HG02870 (cell line): ENCODE data around the gene ACHE.
"Not testable (repeated sequence)": the region's sequence is repeated elsewhere in the genome, so short reads cannot be mapped to it uniquely, and the experiment has no call there.

ENCODE experiments used
- ATAC-seq: cut with Tn5 transposase; IDR thresholded peaks from one replicate; pipeline ENCODE4 v1.9.1; 2021; ENCODE audit warnings: mild to moderate bottlenecking, moderate library complexity; ENCODE audit not compliant: unreplicated experiment

ACHE gene

DNA sequence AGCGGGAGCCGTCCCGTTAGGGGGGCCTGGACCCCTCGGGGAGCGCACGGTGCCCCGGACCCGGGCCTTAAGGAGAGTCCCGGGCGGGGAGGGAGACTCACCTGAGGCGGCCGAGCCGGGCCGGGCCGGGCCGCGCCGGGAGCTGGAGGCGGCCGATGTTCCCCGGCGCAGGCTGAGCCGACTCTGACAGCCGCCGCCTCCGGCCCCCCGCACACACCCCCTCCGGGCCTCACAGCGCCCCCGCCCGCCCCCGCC is at the start of gene ACHE:
Gene ACHE, minus strand, starts transcription at position 188 of the 255 bp plus-strand sequence. CDS start 1,656 bp downstream, outside the sequence.
- no peak for ATAC-seq

DNA sequence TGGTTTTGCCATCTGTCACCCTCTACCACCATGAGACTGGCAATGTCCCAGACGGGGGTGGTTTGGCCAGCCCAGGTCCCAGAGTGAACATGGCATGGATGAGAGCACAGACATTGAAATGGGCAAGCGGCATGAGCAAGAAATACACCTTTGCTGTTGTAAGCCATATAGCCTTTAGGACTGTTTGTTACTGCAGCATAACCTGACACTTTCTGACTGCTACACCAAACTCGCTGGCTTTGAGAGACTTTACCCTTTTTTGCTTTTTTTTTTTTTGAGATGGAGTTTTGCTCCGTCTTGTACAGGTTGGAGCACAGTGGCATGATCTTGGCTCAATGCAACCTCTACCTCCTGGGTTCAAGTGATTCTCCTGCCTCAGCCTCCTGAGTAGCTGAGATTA is 48.5 kb upstream of the ACHE start:
- ATAC-seq = no peak

DNA sequence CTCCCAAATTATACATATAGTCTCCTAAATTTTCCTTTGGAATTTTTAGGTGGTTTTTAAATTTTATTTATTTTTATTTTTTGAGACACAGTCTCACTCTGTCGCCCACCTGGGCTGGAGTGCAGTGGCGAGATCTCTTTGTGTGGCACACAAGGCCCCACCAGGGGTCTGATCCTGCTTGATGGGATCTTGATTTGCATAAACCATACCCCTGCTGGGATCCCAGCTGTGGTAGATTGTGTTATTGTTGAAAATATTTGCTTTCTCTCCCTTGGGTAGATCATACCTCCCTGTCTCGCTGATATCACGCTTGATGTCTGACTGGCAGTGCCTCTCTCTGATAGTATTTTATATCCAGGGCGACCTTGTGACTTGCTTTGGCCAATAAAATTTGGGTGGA is 48.0 kb upstream of the ACHE start:
- no peak for ATAC-seq

DNA sequence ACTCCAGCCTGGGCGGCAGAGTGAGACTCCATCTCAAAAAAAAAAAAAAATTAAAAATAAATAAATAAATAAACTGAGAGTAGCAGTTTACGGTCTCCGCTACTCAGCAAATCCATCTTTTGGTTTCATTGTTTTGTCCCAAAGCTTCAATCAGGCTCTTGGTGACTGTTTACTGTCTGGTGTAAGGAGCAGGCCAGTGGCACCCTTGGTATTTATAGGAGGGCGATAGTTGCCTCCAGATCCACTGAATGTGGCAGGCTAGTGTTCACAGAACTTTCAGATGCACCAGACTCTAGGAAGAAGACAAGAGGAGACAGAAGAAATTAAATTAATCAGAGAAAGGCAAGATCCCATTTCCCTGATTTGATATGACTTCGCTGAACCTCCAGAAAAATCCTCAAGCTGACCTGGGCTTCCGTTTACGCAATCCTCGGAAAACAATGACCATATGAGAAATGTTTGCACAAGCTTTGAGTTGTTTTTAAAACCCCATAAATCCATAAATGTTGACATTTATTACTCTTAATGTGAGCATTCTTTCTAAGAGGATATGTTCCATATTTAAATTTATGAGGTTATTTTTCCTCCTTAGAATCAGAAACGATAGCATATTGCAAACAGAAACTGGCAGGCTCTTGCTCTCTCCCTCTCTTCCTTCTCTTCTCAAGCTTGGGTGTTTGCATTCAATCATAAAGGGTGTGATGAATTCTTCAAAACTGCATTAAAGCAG is 46.5 kb upstream of the ACHE start:
- ATAC-seq = no peak

DNA sequence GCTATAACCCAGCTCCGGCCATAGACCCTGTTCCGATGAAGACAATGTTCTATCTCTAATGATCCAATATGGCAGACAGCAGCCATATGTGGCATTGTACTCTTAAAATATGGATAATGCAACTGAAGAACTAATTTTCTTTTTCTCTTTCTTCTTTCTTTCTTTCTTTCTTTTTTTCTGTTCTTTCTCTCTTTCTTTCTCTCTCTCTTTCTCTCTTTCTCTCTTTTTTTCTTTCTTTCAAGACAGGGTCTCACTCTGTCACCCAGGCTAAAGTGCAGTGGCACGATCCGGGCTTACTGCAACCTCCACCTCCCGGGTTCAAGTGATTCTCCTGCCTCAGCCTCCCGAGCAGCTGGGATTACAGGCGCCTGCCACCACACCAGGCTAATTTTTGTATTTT is 40.5 kb upstream of the ACHE start:
- ATAC-seq = not testable (repeated sequence)

DNA sequence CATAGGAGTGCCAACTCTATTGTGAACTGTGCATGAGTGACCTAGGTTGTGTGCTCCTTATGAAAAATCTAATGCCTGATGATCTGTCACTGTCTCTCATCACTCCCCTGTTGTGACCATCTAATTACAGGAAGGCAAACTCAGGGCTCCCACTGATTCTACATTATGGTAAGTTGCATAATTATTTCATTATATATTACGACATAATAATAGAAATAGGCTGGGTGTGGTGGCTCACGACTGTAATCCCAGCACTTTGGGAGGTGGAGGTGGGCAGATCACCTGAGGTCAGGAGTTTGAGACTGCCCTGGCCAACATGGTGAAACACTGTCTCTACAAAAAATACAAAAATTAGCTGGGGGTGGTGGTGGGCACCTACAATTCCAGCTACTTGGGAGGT is 39.7 kb upstream of the ACHE start:
- ATAC-seq = not testable (repeated sequence)

DNA sequence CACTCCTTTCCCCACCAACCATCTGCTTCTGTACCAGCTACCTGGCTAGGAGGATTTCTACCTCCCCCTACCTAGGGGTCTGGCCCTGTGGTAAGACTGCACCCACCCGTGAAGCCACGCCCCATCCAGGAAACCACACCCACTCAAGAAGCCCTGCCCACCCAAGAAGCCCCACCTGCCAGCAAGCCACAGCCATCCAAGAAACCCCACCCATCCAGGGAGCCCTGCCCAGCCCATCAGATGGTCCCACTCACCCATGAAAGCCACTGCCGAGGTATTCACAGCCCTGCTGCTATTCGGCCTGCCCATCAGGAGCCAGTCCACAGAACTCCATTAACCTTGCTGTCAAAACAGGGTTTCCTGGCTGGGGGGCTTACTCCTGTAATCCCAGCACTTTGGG is 38.0 kb upstream of the ACHE start:
- no peak for ATAC-seq

DNA sequence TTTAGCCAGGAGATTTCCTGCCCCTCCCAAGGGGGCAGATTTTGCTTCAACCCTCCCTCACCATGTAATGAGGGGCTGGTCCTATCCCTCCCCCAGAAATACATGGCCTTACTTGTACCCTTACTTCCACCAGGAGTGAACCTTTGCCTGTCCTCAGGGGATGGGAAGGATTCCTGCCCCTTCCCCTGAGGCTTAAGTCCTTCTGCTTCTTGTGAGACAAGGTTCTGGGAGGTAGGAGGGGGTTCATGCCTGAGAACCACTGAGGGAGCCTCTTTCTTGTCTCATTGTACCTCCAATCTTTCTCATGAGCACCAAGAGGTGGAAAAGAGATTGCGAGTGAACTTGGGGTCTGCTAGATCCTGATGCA is 34.1 kb upstream of the ACHE start:
- ATAC-seq = no peak

DNA sequence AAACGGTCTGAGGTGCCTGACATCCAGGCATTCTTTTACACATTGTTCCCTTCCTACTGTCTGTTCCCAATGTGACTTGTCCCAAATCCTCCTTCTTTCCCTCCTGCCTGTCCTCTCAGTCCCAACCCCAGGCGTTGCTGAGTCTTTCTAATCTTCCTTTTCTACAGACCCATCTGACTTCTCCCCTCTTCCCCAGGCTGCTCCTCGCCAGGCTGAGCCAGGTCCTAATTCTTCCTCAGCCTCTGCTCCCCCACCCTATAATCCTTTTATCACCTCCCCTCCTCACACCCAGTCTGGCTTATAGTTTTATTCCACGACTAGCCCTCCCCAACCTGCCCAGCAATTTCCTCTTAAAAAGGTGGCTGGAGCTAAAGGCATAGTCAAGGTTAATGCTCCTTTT is 27.9 kb upstream of the ACHE start:
- not testable (repeated sequence) for ATAC-seq

DNA sequence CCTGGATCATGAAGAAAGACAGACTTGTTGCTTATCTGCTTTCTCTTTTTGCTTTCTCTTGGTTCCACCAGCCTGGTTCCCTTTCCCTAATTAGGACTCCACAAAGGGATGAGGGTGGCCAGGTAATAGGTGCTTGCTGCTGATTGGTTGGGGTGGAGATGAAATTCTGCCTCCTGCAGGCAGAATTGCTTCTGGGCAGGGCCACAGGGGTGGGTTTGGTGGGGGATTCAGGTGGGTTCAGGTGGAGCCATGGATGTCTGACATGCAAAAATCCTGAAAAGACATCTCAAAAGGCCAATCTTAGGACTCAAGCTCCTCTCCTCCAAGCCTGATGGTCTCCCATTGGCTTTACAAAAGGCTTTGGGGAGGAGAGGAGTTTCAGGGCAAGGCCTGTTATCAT is 25.4 kb upstream of the ACHE start:
- ATAC-seq = no peak

DNA sequence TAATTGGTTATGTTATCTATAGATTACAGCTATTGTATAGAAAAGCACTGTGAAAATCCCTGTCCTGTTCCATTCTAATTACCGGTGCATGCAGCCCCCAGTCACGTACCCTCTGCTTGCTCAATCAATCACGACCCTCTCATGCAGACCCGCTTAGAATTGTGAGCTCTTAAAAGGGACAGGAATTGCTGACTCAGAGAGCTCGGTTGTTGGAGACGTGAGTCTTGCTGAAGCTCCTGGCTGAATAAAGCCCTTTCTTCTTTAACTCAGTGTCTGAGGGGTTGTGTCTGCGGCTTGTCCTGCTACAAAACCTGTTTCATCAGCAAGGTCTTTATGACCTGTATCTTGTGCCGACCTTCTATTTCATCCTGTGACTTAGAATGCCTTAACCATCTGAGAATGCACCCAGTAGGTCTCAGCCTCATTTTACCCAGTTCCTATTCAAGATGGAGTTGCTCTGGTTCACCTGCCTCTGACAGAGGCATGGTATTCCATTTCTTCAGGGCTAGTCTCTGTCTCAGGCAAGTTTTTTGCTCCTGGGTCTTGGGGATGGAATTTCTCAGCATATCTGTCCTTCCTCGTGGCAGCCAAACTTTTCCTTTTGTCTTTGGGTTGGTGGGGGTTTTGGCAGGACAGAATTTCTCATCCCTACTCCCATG is 24.2 kb upstream of the ACHE start:
- ATAC-seq = not testable (repeated sequence)

DNA sequence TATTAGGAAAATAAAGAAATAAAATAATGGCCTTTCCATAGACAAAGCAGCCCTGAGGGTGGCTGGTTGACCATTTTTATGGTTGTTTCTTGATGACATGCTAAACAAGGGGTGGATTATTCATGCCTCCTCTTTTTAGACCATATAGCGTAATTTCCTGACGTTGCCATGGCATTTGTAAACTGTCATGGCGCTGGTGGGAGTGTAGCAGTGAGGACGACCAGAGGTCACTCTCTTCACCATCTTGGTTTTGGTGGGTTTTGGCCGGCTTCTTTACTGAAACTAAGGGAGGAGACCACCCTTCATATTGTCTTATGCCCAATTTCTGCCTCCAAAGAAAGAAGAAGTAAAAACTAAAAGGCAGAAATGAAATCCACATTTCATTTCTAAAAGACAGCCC is 23.6 kb upstream of the ACHE start:
- not testable (repeated sequence) for ATAC-seq

DNA sequence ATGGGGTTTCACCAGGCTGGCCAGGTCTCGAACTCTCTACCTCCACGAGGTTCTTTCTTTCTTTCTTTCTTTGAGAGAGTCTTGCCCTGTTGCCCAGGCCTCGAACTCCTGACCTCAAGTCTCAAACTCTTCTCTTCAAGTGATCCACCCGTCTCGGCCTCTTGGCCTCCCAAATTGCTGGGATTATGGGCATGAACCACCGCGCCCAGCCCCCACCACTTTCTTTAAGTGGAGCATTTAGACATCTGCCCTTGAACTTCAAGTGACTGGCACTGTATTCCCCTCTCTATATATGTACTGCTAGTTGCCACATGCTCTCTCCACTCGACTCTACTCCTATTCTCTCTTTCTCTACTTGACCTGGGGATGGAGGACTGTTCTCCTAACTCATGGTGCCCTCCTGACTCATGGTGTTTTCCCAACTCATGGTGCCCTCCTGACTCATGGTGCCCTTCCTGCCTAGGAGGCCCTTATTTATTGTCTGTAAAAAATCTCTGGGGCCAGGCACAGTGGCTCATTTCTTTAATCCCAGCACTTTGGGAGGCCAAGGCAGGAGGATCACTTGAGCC is 19.3 kb upstream of the ACHE start:
- ATAC-seq = no peak

DNA sequence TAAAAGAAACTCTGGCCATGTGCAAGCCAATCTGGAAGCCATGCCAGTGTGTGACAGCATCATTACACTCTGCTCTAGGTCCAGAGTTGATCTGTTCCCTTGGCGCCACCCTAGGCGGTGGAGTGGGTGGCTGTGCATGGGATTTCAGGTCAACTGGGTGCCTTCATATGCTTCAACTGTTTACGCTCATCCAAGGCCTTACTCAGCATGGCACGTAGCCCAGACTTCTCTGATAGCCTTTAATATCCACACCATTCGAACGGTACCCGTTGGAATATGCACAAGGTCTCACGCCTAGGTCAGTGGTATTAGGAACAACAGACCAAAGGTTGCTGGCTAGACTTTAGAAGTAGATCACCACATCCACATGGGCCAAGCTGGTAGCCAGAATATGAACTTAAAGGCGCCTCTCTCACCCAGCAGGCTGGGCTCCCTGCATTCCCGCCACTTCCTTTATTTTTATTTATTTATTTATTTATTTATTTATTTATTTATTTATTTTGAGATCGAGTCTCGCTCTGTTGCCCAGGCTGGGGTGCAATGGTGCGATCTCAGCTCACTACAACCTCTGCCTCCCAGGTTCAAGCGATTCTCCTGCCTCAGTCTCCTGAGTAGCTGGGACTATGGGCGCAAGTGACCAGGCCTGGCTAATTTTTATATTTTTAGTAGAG is 18.7 kb upstream of the ACHE start:
- ATAC-seq = no peak

DNA sequence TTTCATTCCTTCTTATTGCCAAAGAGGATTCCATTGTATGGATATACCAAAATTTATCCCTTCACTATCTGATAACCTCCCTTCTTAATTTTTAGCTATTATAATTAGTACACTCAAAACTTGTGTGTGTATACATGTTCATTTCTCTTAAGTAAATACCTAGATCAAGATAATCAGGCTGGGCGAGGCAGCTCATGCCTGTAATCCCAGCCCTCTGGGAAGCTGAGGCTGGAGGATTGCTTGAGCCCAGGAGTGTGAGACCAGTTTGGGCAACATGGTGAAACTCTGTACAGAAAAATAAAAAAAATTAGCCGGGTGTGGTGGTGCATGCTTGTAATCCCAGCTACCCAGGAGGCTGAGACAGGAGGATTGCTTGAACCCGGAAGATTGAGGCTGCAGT is 15.8 kb upstream of the ACHE start:
- no peak for ATAC-seq

DNA sequence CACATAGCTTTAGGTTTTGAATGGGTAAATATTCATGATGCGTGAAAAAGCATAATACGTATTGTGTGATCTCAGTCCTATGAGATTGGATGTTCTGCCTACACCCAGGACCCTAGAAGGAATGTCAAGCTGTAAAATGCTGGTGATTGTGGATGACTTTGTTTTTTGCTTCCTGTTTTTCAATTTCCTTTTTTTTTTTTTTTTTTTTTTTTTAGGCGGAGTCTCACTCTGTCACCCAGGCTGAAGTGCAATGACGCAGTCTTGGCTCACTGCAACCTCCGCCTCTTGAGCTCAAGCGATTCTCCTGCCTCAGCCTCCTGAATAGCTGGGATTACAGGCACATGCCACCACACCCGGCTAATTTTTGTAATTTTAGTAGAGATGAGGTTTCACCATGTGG is 14.8 kb upstream of the ACHE start:
- not testable (repeated sequence) for ATAC-seq

DNA sequence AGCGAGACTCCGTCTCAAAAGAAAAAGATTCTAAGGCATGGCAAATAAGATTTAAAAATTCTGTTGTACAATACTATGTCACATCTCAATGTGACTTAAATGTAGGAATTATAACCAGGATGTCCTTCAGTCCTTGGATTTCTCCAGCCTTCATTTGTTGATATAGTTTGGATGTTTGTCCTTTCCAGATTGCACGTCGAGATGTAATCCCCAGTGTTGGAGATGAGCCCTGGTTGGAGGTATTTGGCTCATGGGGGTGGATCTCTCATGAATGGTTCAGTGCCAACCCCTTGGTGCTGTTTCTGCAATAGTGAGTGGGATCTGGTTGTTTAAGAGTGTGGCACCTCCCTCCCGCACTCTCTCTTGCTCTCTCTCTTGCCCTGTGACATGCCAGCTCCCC is 12.8 kb upstream of the ACHE start:
- no peak for ATAC-seq

DNA sequence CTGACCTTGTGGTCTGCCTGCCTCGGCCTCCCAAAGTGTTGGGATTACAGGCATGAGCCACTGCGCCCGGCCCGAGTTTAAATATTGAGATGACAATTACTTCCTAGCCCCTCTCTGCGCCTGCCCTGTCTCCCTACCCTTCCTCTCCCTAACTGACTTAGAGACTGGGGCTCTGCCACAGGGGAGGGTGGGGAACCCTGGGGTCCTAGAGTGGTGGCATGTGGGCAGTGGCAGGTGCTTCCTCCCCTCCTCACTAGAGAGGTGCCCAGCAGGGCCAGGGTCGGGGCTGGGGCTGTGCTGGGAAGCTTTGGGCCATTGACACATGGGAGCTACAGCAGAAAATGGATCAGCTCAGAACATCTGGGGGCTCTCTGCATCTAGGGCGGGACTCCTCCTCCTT is 7.0 kb upstream of the ACHE start:
- no peak for ATAC-seq

DNA sequence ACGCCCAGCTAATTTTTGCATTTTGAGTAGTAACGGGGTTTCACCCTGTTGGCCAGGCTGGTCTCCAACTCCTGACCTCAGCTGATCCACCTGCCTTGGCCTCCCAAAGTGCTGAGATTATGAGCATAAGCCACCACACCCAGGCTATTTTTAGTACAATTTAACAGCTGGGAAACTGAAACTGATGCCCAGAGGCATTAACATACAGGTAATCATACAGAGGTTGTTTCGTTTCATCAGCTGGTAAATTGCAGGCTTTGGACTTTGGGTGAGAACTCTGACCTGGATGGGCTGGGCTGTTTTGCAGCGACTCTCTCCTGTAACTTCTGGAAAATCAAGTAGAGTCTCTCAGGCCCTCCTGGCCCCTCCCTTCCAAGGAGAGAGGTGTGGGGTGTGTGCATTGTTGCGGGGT is 6.2 kb upstream of the ACHE start:
- ATAC-seq = no peak

DNA sequence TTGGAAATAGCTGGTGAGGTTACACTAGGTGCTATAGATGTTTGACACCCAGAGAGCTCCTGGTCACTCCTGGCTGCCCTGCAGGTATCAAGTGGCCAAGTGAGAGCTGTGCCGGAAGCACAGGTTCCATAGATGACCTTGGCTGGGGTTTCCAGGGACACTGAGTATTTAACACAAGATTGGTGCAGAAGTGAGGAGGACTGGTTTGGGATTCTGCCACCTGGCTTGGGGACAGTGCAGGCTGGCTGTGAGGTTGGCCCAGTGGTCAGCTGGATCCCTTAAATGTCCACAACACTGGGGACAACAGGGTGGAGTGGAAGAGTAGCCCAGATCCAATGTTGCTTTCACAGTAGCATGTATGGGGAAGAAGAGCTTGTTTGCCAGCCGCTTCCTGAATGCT is 5.3 kb upstream of the ACHE start:
- ATAC-seq = no peak

DNA sequence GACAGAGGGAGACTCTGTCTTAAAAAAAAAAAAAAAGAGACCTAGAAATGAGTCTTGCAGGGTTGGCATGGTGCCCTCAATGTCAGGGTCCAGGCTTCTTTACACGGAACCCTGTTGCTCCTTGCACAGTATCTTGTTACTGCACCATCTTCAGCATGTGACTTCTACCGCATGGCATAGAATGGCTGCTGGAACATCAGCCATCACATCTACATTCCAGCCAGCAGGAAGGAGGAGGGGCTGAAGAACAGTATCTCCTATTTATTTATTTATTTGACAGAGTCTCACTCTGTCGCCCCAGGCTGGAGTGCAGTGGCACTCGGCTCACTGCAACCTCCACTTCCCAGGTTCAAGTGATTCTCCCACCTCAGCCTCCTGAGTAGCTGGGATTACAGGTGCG is 3.7 kb upstream of the ACHE start:
- ATAC-seq = no peak

DNA sequence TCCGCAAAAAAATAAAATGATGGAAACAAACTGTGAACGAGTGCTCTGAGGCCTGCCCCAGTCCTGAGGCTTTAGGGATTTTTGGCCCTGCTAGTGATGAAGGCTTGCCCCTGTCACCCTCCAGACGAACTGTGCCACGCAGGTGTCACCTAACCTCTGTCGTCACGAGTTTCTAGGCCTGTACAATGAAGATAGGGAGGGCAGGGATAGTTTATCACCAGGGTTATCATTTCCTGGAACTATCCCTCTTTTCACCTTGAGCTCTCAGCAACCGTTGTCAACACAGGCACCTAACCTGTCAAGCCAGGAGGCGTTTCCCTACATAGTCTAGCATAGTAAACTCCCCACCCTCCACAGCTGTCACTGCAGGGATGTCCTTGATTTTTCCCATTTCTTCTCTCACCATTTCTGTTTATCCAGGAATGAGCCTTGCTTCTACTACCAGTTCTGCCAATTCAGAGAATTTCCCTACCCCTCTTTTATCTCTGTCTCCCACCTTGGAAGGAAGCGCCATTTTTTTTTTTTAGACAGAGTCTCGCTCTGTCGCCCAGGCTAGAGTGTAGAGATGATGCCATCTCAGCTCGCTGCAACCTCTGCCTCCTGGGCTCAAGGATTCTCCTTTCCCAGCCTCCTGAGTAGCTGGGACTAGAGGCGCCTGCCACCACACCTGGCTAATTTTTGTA is 2.2 kb upstream of the ACHE start:
- ATAC-seq = no peak
